GM19238 (cell line): ENCODE data around the gene DSTYK.
"Not testable (repeated sequence)": the region's sequence is repeated elsewhere in the genome, so short reads cannot be mapped to it uniquely, and the experiment has no call there.

Source experiments
- DNase-seq: peaks from one replicate; pipeline ENCODE4 v3.0.0; 2011; ENCODE audit warnings: low spot score; ENCODE audit not compliant: insufficient read length

The DSTYK gene

GRCh38 chr1:205179842-205180241 lies 31.7 kb downstream of the DSTYK start:
- DNase-seq, result no peak

GRCh38 chr1:205172729-205173366 lies 38.7 kb downstream of the DSTYK start:
- no peak for DNase-seq

- DNase-seq, result no peak
Measured at GRCh38 chr1:205171369-205171768, 40.1 kb downstream of the DSTYK start.

DNA sequence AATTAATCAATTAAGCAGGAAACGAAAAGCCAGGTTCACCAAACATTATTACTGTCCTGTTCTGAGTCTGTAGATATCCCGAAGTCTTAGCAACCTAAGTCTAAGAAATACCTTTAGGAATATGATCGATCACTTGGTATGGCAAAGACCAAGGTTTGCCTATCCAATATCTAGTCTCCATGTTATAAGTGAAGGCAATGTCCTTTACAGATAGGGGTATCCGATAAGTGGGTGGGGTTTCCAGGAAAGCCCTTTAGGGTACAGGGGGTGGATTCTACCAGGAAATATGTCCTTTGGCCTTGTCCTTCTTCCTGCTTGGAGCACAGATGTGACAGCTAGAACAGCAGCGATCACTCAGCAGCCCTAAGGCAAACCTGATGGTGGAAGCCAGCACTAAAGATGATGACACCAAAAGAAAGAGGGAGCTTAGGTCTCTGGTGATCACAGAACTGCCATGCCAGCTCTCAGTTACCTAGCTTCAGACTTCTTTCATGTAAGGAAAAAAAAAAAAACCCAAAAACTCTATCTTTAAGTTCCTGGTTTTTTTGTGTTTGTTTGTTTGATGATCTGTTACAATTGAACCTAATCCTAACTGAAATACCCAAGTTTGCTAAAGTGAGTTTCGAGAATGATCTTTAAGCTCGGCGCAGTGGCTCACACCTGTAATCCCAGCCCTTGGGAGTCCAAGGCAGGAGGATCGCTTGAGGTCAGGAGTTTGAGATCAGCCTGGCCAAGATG lies 40.8 kb downstream of the DSTYK start:
- DNase-seq, result no peak

- no peak for DNase-seq
Measured at GRCh38 chr1:205169248-205169647, 42.3 kb downstream of the DSTYK start.

GRCh38 chr1:205168291-205168690 lies 43.2 kb downstream of the DSTYK start:
- DNase-seq, result no peak

DNA sequence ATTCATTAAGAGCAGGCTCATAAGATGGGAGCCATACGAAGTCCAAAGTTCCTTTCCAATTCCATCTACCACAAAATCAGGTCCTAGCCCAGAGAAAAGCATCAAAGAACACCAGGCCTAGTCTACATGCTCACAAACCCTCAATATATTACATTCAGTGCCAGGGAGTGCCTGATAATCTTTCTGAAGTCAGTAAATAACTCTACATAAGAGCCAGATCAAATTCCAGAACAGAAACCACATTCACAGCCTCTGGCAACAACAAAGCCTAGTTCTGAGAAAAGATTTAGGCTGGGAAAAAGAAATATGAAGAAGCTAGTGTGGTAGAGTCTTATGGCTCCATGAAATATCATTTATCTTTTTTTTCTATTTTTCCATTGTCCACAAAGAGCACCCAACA lies 49.2 kb downstream of the DSTYK start:
- DNase-seq, result no peak

DNA sequence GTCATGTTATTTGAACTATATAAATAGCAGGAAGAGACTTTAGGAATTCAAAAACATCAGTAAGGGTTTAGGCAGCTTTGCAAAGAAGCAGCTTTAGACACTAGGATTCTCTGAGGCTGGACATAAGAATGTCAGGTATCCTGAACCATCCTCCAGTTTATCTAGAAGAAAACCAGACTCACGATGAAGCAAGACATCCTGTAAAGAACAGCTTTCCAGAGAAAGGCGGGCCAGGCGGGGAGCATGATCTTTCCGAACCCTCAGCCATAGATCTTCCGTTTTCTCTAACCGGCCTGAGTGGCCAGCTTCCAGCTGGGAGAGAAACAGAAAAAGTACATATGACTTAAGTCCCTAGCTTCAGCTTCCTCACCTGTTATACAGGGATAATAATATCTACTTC lies 50.4 kb downstream of the DSTYK start:
- DNase-seq, result no peak

DNA sequence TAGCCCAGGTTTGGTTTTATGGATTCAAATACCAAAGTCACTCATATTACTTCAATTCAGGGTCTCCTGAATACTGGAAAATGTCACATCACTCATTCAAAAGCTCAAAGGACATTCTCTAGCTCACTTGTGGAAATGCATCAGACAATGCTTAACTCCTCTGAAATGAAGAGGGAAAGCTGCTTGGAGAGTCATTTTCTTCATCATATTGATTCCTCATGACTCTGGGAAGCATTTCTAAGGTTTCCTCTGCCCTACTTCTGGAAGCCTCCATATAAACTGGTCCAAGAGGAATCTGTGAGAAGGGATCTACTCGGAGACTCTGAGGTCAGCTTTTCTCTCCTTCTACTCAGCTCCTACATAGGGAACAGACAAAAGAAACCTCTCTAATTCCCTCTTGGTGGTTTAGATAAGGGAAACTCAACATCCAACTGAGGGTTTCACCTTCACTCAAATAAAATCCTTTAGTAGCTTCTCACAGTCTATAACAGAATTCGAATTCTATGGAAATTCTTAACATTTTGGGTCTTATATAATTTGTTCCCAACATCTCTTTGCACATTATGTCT lies 53.4 kb downstream of the DSTYK start:
- DNase-seq, result no peak

DNA sequence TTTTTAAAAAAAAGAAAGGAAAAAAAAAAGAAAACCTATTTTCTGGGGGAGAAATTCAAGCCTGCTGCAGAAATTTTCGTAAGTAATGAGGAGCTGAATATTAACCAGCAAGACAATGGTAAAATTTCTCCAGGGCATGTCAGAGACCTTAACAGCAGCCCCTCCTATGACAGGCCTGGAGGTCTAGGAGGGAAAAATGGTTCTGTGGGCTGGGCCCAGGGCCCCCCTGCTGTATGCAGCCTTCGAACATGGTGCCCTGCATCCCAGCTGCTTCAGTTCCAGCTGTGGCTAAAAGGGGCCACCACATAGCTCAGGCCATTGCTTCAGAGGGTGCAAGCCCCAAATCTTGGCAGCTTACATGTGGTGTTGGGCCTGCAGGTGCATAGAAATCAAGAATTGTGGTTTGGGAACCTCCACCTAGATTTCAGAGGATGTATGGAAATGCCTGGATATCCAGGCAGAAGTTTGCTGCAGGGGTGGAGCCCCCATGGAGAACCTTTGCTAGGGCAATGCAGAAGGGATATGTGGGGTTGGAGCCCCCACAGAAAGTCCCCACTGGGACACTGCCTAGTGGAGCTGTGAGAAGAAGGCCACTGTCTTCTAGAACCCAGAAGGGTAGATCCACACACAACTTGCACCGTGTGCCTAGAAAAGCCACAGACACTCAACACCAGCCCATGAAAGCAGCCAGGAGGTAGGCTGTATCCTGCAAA lies 55.7 kb downstream of the DSTYK start:
- DNase-seq, result not testable (repeated sequence)

GRCh38 chr1:205152505-205152904 lies 59.0 kb downstream of the DSTYK start:
- DNase-seq, result no peak

- DNase-seq, result no peak
Measured at GRCh38 chr1:205150651-205151428, 60.7 kb downstream of the DSTYK start.

- DNase-seq, result no peak
Measured at GRCh38 chr1:205147191-205147835, 64.2 kb downstream of the DSTYK start.

DNA sequence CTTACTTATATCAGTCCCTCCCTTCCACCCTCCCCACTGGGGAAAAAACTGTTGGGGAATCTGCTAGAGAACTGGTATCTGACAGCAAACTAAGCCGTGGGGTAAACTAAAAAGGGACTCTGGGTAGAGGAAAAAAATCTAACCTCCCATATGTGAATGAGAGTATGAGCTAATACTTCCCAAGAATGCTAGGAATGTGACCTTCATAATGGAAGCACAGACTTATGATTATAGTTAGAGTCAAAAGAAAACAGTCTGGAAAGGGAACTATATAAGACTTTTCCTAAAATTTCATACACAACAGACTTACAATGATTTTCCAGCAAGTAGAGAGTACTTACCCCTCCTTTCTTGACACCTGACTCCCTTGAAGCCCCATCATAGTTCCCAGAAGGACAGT lies 66.8 kb downstream of the DSTYK start:
- no peak for DNase-seq

- DNase-seq, result no peak
Measured at GRCh38 chr1:205144046-205144720, 67.3 kb downstream of the DSTYK start.

GRCh38 chr1:205142102-205142469 lies 69.4 kb downstream of the DSTYK start:
- no peak for DNase-seq

GRCh38 chr1:205141236-205142101 lies 70.0 kb downstream of the DSTYK start:
- peak; percentile 57 for DNase-seq

GRCh38 chr1:205140113-205140512 lies 71.4 kb downstream of the DSTYK start:
- DNase-seq, result no peak

- DNase-seq, result no peak
Measured at GRCh38 chr1:205137901-205138300, 73.6 kb downstream of the DSTYK start.
